Upper lobe of left lung (tissue), 6 donors: ENCODE measurements around the gene CLEC4D. TPM values are rescaled to one million over a fixed set of nuclear protein-coding genes. Genes with fewer than 3 reads are reported as not detected.

ENCODE experiments used
- ATAC-seq, 2 donors: fragments of 200-7000 bp; cut with Tn5 transposase; one replicate each; pipeline ENCODE4 v1.9.1; 2022; ENCODE audit warnings: mild to moderate bottlenecking in 2 of 2, moderate library complexity in 2 of 2; ENCODE audit not compliant: low FRiP score in 2 of 2
- DNase-seq, 2 donors: peaks; one replicate each; pipeline ENCODE4 v3.0.0-alpha.2; 2019 to 2020
- H3K27ac ChIP-seq, 4 donors: fragments of 200-600 bp; sonication (generic); one replicate each; pipeline ENCODE4 v1.5.1; 2016 to 2019
- H3K27me3 ChIP-seq, 4 donors: fragments of 200-600 bp; sonication (generic); one replicate each; pipeline ENCODE4 v1.5.1; 2017 to 2019
- H3K36me3 ChIP-seq, 4 donors: fragments of 200-600 bp; sonication (generic); one replicate each; pipeline ENCODE4 v1.5.1; 2016 to 2019
- H3K4me1 ChIP-seq, 4 donors: fragments of 200-600 bp; sonication (generic); one replicate each; pipeline ENCODE4 v1.5.1; 2018 to 2019
- H3K4me3 ChIP-seq, 4 donors: fragments of 200-600 bp; sonication (generic); one replicate each; pipeline ENCODE4 v1.5.1; 2017 to 2019; ENCODE audit warnings: mild to moderate bottlenecking in 2 of 4, moderate library complexity in 1 of 4
- H3K9me3 ChIP-seq, 4 donors: fragments of 200-600 bp; sonication (generic); one replicate each; pipeline ENCODE4 v1.5.1; 2018 to 2019
- EP300 ChIP-seq, 4 donors: sonication (generic); formaldehyde crosslinking; IDR thresholded peaks; one replicate each; pipeline ENCODE4 v1.5.1; 2017; ENCODE audit warnings: antibody characterized with exemption in 4 of 4, control low read depth in 2 of 4
- POLR2A ChIP-seq, 4 donors: fragments of 450-650 bp; IDR thresholded peaks; one replicate each; pipeline ENCODE4 v1.5.1; 2016 to 2017; ENCODE audit warnings: antibody characterized with exemption in 4 of 4, mild to moderate bottlenecking in 2 of 4
- POLR2AphosphoS5 ChIP-seq, 2 donors: sonication (generic); formaldehyde crosslinking; IDR thresholded peaks; one replicate each; pipeline ENCODE4 v1.5.1; 2017; ENCODE audit warnings: antibody characterized with exemption in 2 of 2
- WGBS, 2 donors: methylation state at CpG; one replicate each; pipeline ENCODE4 v1.1.5; 2017 to 2018; 5-methylcytosine and 5-hydroxymethylcytosine counted together
- total RNA-seq, 6 donors: library from RNA; depleted of rRNA in 4 of 6; stranded (reverse); fragments of >200 nt in 4 of 6; gene quantifications; one replicate each; pipeline versions ENCODE4 v1.1.0 to v1.2.1, GENCODE V29; 2016 to 2021
- TF ChIP-seq, protein P1 (sequence below), 6 experiments: fragments of 450-650 bp in 4 of 6; fragments of 200-600 bp in 2 of 6; sonication (generic) in 2 of 6; IDR thresholded peaks; one replicate each; pipeline ENCODE4 v1.5.1; 2016 to 2019; ENCODE audit warnings: antibody characterized with exemption in 6 of 6
- donor health status: DM: no; HTN: no; CAD: no; lungs with moderate emphysema.
- donor health status: DM: no; HTN: yes; CAD: no; lungs with severe emphysema.

Gene CLEC4D
- total RNA-seq, 6 donors from 2014 or later: 1.2 to 4.0 (median 3.2) TPM; not detected in 1

DNA sequence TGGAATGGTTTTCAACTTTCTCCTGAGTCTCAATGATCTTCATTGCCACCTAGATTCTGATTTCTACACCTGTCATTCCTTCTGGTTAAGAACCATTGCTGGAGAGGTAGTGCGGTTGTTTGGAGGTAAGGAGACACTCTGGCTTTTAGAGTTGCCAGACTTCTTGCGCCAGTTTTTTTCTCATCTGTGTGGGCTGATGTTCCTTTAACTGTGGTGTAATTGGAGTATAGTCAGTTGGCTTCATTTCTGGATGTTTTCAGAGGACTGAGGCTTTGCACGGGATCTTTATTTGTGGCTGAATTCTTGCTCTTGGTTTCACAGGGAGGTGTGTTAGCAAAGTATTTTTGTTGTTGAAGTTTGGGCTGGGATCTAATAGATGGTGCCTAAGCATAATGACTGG, 5.7 kb upstream of the CLEC4D start:
- WGBS, 2 donors: 77 to 83% methylated on average over 3 of the region's 3 CpGs
- no peaks in the 10 kb centered on the region for H3K27me3 ChIP-seq

DNA sequence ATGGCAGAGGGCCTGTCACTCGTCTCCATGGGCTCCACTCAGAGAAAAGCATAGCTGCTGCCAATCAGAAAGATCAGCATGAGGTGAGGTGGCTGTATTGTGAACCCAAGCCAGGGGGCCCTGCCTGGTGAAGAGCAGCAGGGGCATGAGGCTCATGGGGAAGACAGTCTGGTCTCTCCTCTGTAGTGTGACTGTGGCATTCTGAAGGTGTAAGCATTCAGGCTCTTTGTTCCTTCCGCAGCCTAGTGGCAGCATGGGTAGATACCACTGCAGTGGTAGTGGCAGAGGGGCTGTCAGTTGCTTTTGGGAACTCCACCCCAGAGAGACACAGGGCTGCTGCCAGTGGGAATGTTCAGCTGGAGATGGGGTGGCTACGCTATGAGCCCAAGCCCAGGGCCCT, 5.1 kb upstream of the CLEC4D start:
- no peak for DNase-seq
- no peak for ATAC-seq
- Histone ChIP-seq H3K36me3 (no peaks in the 10 kb centered on the region), H3K4me1 (no peaks in the 10 kb centered on the region), H3K9me3 (no peaks in the 10 kb centered on the region), H3K27ac (no peak overlapping the region), H3K4me3 (no peak overlapping the region), H3K27me3 (no peaks in the 10 kb centered on the region)
- TF ChIP-seq EP300 (IDR thresholded peaks at IDR 0.05): no peak
- no peak for TF ChIP-seq POLR2A (IDR thresholded peaks at IDR 0.05)
- TF ChIP-seq, protein P1, sequence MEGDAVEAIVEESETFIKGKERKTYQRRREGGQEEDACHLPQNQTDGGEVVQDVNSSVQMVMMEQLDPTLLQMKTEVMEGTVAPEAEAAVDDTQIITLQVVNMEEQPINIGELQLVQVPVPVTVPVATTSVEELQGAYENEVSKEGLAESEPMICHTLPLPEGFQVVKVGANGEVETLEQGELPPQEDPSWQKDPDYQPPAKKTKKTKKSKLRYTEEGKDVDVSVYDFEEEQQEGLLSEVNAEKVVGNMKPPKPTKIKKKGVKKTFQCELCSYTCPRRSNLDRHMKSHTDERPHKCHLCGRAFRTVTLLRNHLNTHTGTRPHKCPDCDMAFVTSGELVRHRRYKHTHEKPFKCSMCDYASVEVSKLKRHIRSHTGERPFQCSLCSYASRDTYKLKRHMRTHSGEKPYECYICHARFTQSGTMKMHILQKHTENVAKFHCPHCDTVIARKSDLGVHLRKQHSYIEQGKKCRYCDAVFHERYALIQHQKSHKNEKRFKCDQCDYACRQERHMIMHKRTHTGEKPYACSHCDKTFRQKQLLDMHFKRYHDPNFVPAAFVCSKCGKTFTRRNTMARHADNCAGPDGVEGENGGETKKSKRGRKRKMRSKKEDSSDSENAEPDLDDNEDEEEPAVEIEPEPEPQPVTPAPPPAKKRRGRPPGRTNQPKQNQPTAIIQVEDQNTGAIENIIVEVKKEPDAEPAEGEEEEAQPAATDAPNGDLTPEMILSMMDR (IDR thresholded peaks at IDR 0.05): no peak
- TF ChIP-seq POLR2AphosphoS5 (IDR thresholded peaks at IDR 0.05): no peak
- WGBS, 2 donors: 87% methylated on average over 3 of the region's 3 CpGs; no CpG with 5 or more reads in 1 of the 2 donors

More for the DNA sequence above, 5.7 kb upstream of the CLEC4D start:
- no peaks in the 10 kb centered on the region for H3K4me1 ChIP-seq
- H3K4me3 ChIP-seq: no peak overlapping the region
- no peaks in the 10 kb centered on the region for H3K9me3 ChIP-seq
- TF ChIP-seq POLR2A (IDR thresholded peaks at IDR 0.05): no peak
- no peak for TF ChIP-seq POLR2AphosphoS5 (IDR thresholded peaks at IDR 0.05)
- TF ChIP-seq, protein P1 (IDR thresholded peaks at IDR 0.05): no peak
- no peak for TF ChIP-seq EP300 (IDR thresholded peaks at IDR 0.05)
- no peak overlapping the region for H3K27ac ChIP-seq
- no peak for DNase-seq
- ATAC-seq: no peak
- H3K36me3 ChIP-seq: no peaks in the 10 kb centered on the region

DNA sequence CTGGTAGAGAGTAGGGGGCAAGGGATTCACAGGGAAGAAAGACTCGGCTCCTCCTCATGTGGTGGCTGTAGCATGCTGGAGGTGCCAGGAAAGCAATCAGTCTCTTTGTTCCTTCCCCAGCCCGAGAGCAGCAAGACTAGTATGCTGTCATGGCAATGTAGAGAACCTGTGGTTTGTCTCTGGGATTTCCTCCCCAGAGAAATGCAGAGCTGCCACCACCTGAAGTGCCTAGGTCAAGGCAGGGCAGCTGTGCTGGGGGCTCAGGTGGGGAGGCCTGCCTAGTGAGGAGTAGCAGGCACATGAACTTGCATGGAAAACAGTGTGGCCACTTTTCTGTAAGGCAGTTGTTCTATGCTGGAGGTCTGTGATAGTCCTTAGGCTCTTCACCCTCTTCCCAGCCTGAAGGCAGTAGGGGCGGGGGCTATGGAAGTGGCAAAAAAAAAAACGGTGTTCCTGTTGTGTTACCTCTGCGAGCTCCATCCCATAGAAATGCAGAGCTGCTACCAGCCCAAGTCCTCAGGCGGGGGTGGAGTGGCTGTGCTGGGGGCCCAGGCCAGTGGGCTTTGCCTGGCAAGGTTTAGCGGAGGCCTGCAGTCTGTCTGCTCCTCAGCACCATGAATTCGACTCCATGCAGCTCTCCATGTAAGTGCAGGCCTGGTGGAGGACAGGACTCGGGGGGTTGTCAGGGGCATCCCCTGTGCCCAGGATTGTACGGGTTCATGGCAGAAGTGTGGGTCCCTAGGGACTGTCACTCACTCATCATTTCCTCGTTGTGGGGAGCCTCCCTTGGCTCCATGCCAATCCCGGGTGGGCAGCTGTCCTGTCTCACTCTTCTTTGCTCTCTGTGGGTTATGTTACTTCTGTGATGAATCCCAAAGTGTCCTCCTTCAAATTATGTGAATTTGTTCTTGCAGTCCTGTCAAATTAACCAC, 4.1 kb upstream of the CLEC4D start:
- peak in 1 of 2 donors; percentile 34 for DNase-seq
- Histone ChIP-seq H3K4me1 (no peaks in the 10 kb centered on the region), H3K9me3 (no peaks in the 10 kb centered on the region), H3K36me3 (no peaks in the 10 kb centered on the region), H3K27ac (no peak overlapping the region), H3K27me3 (no peaks in the 10 kb centered on the region), H3K4me3 (no peak overlapping the region)
- no peak for ATAC-seq
- 62 to 66% methylated on average over 8 to 12 of the region's 12 CpGs for whole genome bisulfite sequencing, 2 donors
- TF ChIP-seq POLR2A (IDR thresholded peaks at IDR 0.05) (no peak), EP300 (IDR thresholded peaks at IDR 0.05) (no peak), POLR2AphosphoS5 (IDR thresholded peaks at IDR 0.05) (no peak)
- TF ChIP-seq, protein P1 (IDR thresholded peaks at IDR 0.05): no peak

- no peak for TF ChIP-seq POLR2A (IDR thresholded peaks at IDR 0.05)
- no peak for TF ChIP-seq EP300 (IDR thresholded peaks at IDR 0.05)
- TF ChIP-seq, protein P1 (IDR thresholded peaks at IDR 0.05): no peak
- TF ChIP-seq POLR2AphosphoS5 (IDR thresholded peaks at IDR 0.05): no peak
- H3K36me3 ChIP-seq: no peaks in the 10 kb centered on the region
Measured at GRCh38 chr12:8517971-8518370, 4.7 kb downstream of the CLEC4D start.

More at GRCh38 chr12:8517971-8518370, 4.7 kb downstream of the CLEC4D start:
- Histone ChIP-seq H3K4me3 (no peak overlapping the region), H3K27ac (no peak overlapping the region), H3K9me3 (no peaks in the 10 kb centered on the region), H3K27me3 (no peaks in the 10 kb centered on the region), H3K4me1 (no peaks in the 10 kb centered on the region)
- 60 to 78% methylated on average over 2 of the region's 2 CpGs for WGBS, 2 donors
- no peak for ATAC-seq
- DNase-seq: no peak
